Adrenal gland (tissue), 5 donors: Measurements from ENCODE around the gene RGL1.

ENCODE experiments used
- CTCF ChIP-seq, 6 experiments: fragments of 450-650 bp in 4 of 6; fragments of 200-600 bp in 2 of 6; sonication (generic) in 1 of 6; IDR thresholded peaks; 1 replicate in 5 of 6; 2 replicates in 1 of 6; pipeline versions ENCODE4 v1.5.1 to v1.8.0; 2016 to 2021; ENCODE audit warnings: antibody characterized with exemption in 6 of 6, mild to moderate bottlenecking in 2 of 6, moderate library complexity in 1 of 6
- POLR2A ChIP-seq, 2 donors: fragments of 450-650 bp; IDR thresholded peaks; one replicate each; pipeline ENCODE4 v1.6.1; 2017; ENCODE audit warnings: antibody characterized with exemption in 2 of 2, mild to moderate bottlenecking in 2 of 2, moderate library complexity in 1 of 2
- donor health status: DM: no; HTN: no; CAD: no.

- TF ChIP-seq CTCF (IDR thresholded peaks at IDR 0.05) (no peak), POLR2A (IDR thresholded peaks at IDR 0.05) (no peak)
Observed at GRCh38 chr1:183952101-183952500, 147.2 kb downstream of the RGL1 start.
